Suppressor macrophage (primary cell): ENCODE data around the gene ZFYVE16.
"Not testable (repeated sequence)": the region's sequence is repeated elsewhere in the genome, so short reads cannot be mapped to it uniquely, and the experiment has no call there.

Experiments
- DNase-seq, 4 experiments: peaks; one replicate each; pipeline ENCODE4 v3.0.0-alpha.2; 2020 to 2022

Gene ZFYVE16

GRCh38 chr5:80411589-80412219, 3.8 kb downstream of the ZFYVE16 start:
- peak in 2 of 4 experiments; percentile 29 to 30 for DNase-seq

- peak; percentile 44 to 74 (median 63) for DNase-seq
These were observed 6.2 kb downstream of the ZFYVE16 start for GRCh38 chr5:80414113-80414512.

GRCh38 chr5:80417973-80418372, 10.1 kb downstream of the ZFYVE16 start:
- no peak for DNase-seq

- not testable (repeated sequence) for DNase-seq
These were observed 16.5 kb downstream of the ZFYVE16 start for GRCh38 chr5:80424365-80424764.

- DNase-seq, result no peak
These were observed 27.6 kb downstream of the ZFYVE16 start for GRCh38 chr5:80435476-80435875.

- DNase-seq, result peak in 3 of 4 experiments; percentile 10 to 52 (median 44)
These were observed 29.5 kb downstream of the ZFYVE16 start for GRCh38 chr5:80437326-80437725.

GRCh38 chr5:80438739-80439138, 30.9 kb downstream of the ZFYVE16 start:
- no peak for DNase-seq

GRCh38 chr5:80439213-80439612, 31.3 kb downstream of the ZFYVE16 start:
- DNase-seq, result no peak

GRCh38 chr5:80442742-80443141, 34.9 kb downstream of the ZFYVE16 start:
- DNase-seq, result no peak

- no peak for DNase-seq
These were observed 45.5 kb downstream of the ZFYVE16 start for GRCh38 chr5:80453366-80453765.

GRCh38 chr5:80463269-80463668, 55.4 kb downstream of the ZFYVE16 start:
- DNase-seq, result no peak

GRCh38 chr5:80466669-80467485, 59.0 kb downstream of the ZFYVE16 start:
- peak; percentile 27 to 86 (median 58) for DNase-seq

GRCh38 chr5:80468131-80468530, 60.3 kb downstream of the ZFYVE16 start:
- no peak for DNase-seq

- not testable (repeated sequence) for DNase-seq
These were observed 62.8 kb downstream of the ZFYVE16 start for GRCh38 chr5:80470631-80471030.

GRCh38 chr5:80474929-80475328, 67.1 kb downstream of the ZFYVE16 start:
- DNase-seq, result no peak

- no peak for DNase-seq
These were observed 71.8 kb downstream of the ZFYVE16 start for GRCh38 chr5:80479713-80480112.

- DNase-seq, result no peak
These were observed 72.5 kb downstream of the ZFYVE16 start for GRCh38 chr5:80480354-80480753.

GRCh38 chr5:80481019-80481893, 73.4 kb downstream of the ZFYVE16 start:
- peak; percentile 54 to 72 (median 64) for DNase-seq

- DNase-seq, result no peak
These were observed 74.7 kb downstream of the ZFYVE16 start for GRCh38 chr5:80482578-80482977.

GRCh38 chr5:80483636-80484232, 75.9 kb downstream of the ZFYVE16 start:
- no peak for DNase-seq

GRCh38 chr5:80487444-80487828, 79.6 kb downstream of the ZFYVE16 start:
- DNase-seq, result no peak
